Activated CD8-positive, alpha-beta T cell treated with anti-CD3 and anti-CD28 coated beads, Interleukin-2, amount 10 ng/mL, durations not matched to agents 7 days and 5 days (primary cell): Measurements from ENCODE around the gene RGS12. TPM values are rescaled to one million over a fixed set of nuclear protein-coding genes. Genes with fewer than 3 reads are reported as not detected.
A peak's percentile ranks its signal among the peaks of the same experiment; 100 is the strongest.

Experiments
- ATAC-seq: fragments of 150-1000 bp; cut with Tn5 transposase; one replicate; pipeline ENCODE4 v1.10.0; 2021; ENCODE audit warnings: moderate library complexity
- CTCF ChIA-PET: fragments of 350-600 bp; sonication (Branson Sonifier 250); formaldehyde crosslinking; loops from one replicate; lab custom pipeline; 2021; ENCODE audit warnings: antibody characterized with exemption; lab: Charles Lee
- POLR2A ChIA-PET: fragments of 350-600 bp; sonication (Branson Sonifier 250); formaldehyde crosslinking; loops from one replicate; lab custom pipeline; 2021; ENCODE audit warnings: antibody characterized with exemption; lab: Charles Lee
- DNase-seq: peaks from one replicate; pipeline ENCODE4 v3.0.0-alpha.2; 2020
- H3K27ac Mint-ChIP-seq: one replicate; pipeline ENCODE4 v1.8.0; 2021; ENCODE audit warnings: mild to moderate bottlenecking, mixed read lengths
- H3K27me3 Mint-ChIP-seq: one replicate; pipeline ENCODE4 v1.8.0; 2021; ENCODE audit warnings: low read depth, mixed read lengths
- H3K36me3 Mint-ChIP-seq: one replicate; pipeline ENCODE4 v1.8.0; 2021; ENCODE audit warnings: low read depth, mixed read lengths
- H3K4me1 Mint-ChIP-seq: one replicate; pipeline ENCODE4 v1.8.0; 2021; ENCODE audit warnings: low read depth, mixed read lengths
- H3K4me3 Mint-ChIP-seq: one replicate; pipeline ENCODE4 v1.8.0; 2021; ENCODE audit warnings: mild to moderate bottlenecking, mixed read lengths
- H3K9me3 Mint-ChIP-seq: one replicate; pipeline ENCODE4 v1.8.0; 2022; ENCODE audit warnings: mixed read lengths; ENCODE audit not compliant: insufficient read depth
- total RNA-seq, 2 experiments: library from RNA; stranded (reverse); gene quantifications; one replicate each; pipeline ENCODE4 v1.2.3, GENCODE V29; 2021

RGS12 gene
- total RNA-seq, 2 experiments from 2014 or later = 4.7 to 8.3 TPM

DNA sequence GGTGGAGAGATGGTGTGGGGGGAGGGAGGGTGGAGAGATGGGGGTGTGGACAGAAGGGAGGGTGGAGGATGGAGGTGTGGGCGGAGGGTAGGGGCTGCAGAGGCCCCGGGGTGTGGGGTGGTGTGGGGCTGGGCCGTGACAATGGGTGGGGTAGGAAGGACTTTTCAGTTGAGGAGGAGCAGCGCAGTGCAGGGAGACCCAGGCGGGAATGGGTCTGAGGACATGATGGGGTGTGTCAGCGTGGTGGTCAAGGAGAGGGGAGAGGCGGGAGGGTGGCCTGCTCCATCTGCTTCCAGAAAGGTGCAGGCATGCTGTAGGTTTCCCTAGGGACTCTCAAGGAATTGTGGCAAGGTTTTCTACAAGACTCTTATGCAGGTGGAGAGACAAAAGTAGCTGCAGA is 48.9 kb downstream of the RGS12 start:
- POLR2A ChIA-PET = no interaction called here
- no peak overlapping the region for H3K4me3 Mint-ChIP-seq
- H3K36me3 Mint-ChIP-seq = no peaks in the 10 kb centered on the region
- H3K27ac Mint-ChIP-seq = no peak overlapping the region
- DNase-seq = no peak
- H3K27me3 Mint-ChIP-seq = no peaks in the 10 kb centered on the region
- H3K9me3 Mint-ChIP-seq = no peaks in the 10 kb centered on the region
- no peak for ATAC-seq
- peaks cover 21% of the 10 kb centered on the region for H3K4me1 Mint-ChIP-seq
- CTCF ChIA-PET = interaction anchor here (0.9 kb wide), 1 partner anchor 101 kb away, joined by 3 read pairs; no protein-coding TSS in a partner anchor

DNA sequence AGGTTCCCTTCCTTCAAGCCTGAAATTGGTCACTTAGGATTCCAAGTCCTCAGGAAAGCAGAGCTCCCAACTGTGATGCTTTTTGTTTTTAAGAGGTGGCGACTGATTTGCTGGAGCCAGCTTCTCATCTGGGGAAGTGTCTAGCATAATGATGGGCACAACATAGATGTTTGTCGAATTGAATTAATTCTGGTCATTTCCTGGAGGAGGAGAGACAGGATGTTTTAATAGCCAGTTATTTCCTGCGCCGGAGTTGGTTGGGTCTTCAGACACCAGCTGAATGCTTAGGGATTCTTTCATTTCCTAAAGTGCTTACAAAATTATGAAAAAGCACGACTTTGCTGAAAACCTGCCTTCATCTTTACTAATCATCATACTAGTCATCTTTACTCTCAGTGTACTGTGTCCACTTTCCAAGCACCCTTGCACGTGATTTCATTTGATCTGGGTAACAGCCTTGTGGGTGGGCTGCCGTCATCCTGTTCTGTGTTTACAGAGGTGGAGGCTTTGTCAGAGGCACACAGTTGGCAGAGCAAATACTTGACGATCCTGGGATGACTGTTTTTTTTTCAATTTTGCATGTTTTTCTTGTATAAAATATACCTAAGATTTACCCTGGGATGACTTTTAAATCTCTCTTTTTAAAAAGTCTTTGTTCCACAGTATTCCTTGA is 49.5 kb downstream of the RGS12 start:
- DNase-seq = peak; percentile 36

More for the DNA sequence above, 49.5 kb downstream of the RGS12 start:
- ATAC-seq = no peak
- Mint-ChIP-seq H3K4me1 (peaks cover 21% of the 10 kb centered on the region), H3K27ac (no peak overlapping the region), H3K27me3 (no peaks in the 10 kb centered on the region), H3K4me3 (no peak overlapping the region), H3K9me3 (no peaks in the 10 kb centered on the region), H3K36me3 (no peaks in the 10 kb centered on the region)
- CTCF ChIA-PET = interaction anchor here (0.9 kb wide), 1 partner anchor 101 kb away, joined by 3 read pairs; no protein-coding TSS in a partner anchor
- POLR2A ChIA-PET = no interaction called here

Other genes starting within 250 kb of the RGS12 start
- not detected for gene HTT-AS, start 218.5 kb upstream of the RGS12 start, total RNA-seq
- gene HTT, start 218.3 kb upstream of the RGS12 start, total RNA-seq = 10 to 100 TPM; 51.2 to 58.0 TPM
- 1 to 10 TPM in 1 of 2 experiments, under 1 TPM in 1; 0.83 to 1.0 TPM for gene MSANTD1, start 43.9 kb upstream of the RGS12 start, total RNA-seq
- gene HGFAC, start 148.9 kb downstream of the RGS12 start, total RNA-seq = not detected
- gene DOK7, start 170.3 kb downstream of the RGS12 start, total RNA-seq = not detected
- gene LRPAP1, start 239.4 kb downstream of the RGS12 start, total RNA-seq = 10 to 100 TPM; 66.4 to 72.5 TPM